Mesothelial cell of epicardium (in vitro differentiated cells): ENCODE data around the gene ADARB2. TPM values are rescaled to one million over a fixed set of nuclear protein-coding genes. Genes with fewer than 3 reads are reported as not detected.

Source experiments
- DNase-seq, 2 experiments: peaks; one replicate each; pipeline ENCODE4 v3.0.0; 2021; ENCODE audit warnings: low spot score in 2 of 2; ENCODE audit not compliant: unreplicated experiment in 2 of 2
- H3K27ac Mint-ChIP-seq: 2 replicates; pipeline ENCODE4 v1.8.0; 2021; ENCODE audit warnings: mixed read lengths
- H3K27me3 Mint-ChIP-seq: 2 replicates; pipeline ENCODE4 v1.8.0; 2021; ENCODE audit warnings: low read depth, mixed read lengths
- H3K36me3 Mint-ChIP-seq: 2 replicates; pipeline ENCODE4 v1.8.0; 2021; ENCODE audit warnings: mixed read lengths
- H3K4me1 Mint-ChIP-seq: 2 replicates; pipeline ENCODE4 v1.8.0; 2021; ENCODE audit warnings: mixed read lengths
- H3K4me3 Mint-ChIP-seq: 2 replicates; pipeline ENCODE4 v1.8.0; 2021; ENCODE audit warnings: mild to moderate bottlenecking, moderate library complexity, mixed read lengths
- H3K9me3 Mint-ChIP-seq: 2 replicates; pipeline ENCODE4 v1.8.0; 2021; ENCODE audit warnings: mixed read lengths
- total RNA-seq: library from RNA; stranded (reverse); gene quantifications from 3 replicates; pipeline ENCODE4 v1.2.1, GENCODE V29; 2021
- TF ChIP-seq, protein P1 (sequence below): fragments of 200-600 bp; sonication (generic); IDR thresholded peaks from one replicate; pipeline ENCODE4 v1.5.0; 2021; ENCODE audit warnings: antibody characterized with exemption; ENCODE audit not compliant: unreplicated experiment

ADARB2 gene
- total RNA-seq, 1 donor from 2014 or later = 0.38 TPM

DNA sequence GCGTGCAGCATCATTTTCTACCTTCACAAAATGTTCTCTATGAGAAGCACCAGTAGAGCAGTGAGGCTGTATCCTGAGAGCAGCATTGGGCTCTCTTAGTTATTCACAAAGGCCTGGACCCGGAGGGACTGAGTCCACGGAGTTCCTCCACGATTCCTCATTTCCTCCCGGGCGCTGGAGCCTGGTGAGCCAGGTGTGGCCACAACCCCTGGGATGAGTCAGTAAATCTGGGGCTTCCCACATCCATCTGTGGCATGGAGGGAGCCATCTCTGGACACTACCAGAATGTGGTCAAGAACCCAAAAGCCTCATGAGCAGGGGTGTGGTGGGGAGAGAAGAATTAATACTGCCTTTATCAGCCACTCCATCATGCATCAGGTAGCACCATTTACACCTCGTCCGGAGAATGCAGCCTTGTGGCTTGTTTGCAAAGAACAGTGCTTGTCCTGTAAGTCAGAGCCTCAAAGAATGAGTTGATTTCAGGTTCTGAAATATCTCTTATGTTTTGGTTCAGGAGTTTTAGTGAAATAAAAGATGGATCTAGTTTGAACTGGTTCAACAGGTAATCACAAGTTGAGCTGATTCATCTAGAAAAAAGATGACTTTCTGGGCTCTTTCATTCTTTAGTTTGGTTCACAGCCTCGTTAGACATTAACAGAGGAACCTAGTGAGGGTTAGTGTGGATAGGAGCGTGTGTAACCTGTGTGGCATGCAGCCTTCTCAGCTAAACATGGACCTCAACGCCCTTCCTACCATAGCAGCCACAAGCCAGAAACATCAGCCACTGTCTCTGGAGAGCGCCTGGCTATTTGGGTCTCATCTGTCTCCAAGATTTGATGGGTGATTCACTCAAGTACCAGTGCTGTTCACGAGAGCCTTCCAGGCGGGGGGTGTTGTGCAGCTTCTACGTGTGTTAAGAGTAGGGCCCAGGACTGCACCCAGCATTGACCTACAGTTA is 586.0 kb downstream of the ADARB2 start:
- TF ChIP-seq, protein P1, sequence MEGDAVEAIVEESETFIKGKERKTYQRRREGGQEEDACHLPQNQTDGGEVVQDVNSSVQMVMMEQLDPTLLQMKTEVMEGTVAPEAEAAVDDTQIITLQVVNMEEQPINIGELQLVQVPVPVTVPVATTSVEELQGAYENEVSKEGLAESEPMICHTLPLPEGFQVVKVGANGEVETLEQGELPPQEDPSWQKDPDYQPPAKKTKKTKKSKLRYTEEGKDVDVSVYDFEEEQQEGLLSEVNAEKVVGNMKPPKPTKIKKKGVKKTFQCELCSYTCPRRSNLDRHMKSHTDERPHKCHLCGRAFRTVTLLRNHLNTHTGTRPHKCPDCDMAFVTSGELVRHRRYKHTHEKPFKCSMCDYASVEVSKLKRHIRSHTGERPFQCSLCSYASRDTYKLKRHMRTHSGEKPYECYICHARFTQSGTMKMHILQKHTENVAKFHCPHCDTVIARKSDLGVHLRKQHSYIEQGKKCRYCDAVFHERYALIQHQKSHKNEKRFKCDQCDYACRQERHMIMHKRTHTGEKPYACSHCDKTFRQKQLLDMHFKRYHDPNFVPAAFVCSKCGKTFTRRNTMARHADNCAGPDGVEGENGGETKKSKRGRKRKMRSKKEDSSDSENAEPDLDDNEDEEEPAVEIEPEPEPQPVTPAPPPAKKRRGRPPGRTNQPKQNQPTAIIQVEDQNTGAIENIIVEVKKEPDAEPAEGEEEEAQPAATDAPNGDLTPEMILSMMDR = no peak
- Mint-ChIP-seq H3K36me3 (peaks cover 5% of the 10 kb centered on the region), H3K27ac (no peak overlapping the region), H3K4me1 (peaks cover 23% of the 10 kb centered on the region), H3K27me3 (no peaks in the 10 kb centered on the region), H3K9me3 (peaks cover 7% of the 10 kb centered on the region), H3K4me3 (no peak overlapping the region)
- no peak for DNase-seq

DNA sequence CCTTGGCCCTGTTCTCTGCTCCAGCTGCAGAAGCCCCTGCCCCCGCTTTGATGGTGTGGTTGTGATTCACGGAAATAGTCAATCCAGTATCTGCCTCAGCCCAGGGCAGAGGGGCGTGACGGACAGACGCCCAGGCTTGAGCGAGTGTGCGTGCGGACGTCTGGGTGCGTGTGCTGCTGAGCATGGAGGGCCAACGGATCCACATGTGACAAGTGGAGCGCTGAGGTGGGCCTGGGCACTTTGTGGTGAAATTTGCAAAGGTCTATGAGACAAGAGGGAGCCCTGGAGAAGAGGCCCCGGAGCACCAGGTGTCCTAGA is 586.7 kb downstream of the ADARB2 start:
- H3K36me3 Mint-ChIP-seq = peaks cover 5% of the 10 kb centered on the region

DNA sequence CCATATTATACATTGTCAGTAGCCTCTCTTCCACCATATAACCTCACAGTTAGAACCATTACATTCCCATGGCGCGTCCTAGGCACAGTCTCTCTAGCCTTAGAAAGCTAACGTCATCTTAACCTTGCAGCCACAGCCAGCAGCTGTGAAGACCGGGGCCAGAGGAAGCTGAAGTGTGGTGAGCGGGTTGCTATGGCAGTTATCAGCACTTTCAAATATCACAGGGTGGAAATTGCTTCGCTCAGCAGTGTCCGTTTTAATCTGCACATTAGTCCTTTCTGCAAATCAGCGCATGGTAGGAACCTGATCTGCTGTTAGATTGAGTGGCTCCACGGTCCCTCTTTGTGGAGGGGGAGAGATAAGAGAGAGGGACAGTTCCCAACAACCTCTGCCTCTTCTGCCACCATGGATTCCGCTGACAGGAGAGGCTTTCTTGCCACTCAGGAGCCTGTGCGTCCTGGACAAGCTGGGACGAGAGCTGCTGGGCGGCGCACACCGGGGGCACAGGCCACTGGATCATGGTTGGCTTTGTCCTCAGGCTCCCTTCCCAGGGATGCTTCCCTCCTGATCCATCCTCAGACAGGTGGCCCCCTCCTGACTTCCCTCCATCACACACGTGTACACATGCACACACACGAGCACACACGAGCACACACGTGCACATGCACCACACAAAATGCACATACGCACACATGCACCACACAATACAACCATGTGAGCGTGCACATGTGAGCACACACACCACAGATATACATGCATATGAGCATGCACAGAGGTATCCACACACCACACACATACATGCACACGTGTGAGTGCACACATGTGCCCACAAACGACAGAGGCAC is 587.3 kb downstream of the ADARB2 start:
- H3K27me3 Mint-ChIP-seq = no peaks in the 10 kb centered on the region
- peaks cover 17% of the 10 kb centered on the region for H3K4me1 Mint-ChIP-seq
- no peak overlapping the region for H3K4me3 Mint-ChIP-seq
- no peak for DNase-seq
- peaks cover 5% of the 10 kb centered on the region for H3K36me3 Mint-ChIP-seq
- H3K9me3 Mint-ChIP-seq = peaks cover 13% of the 10 kb centered on the region
- H3K27ac Mint-ChIP-seq = peak overlapping the region; percentile 14
- TF ChIP-seq, protein P1 = no peak

More for the DNA sequence above, 586.7 kb downstream of the ADARB2 start:
- Mint-ChIP-seq H3K9me3 (peaks cover 13% of the 10 kb centered on the region), H3K4me3 (no peak overlapping the region), H3K27me3 (no peaks in the 10 kb centered on the region), H3K4me1 (peaks cover 23% of the 10 kb centered on the region), H3K27ac (no peak overlapping the region)
- TF ChIP-seq, protein P1 = no peak
- DNase-seq = no peak

DNA sequence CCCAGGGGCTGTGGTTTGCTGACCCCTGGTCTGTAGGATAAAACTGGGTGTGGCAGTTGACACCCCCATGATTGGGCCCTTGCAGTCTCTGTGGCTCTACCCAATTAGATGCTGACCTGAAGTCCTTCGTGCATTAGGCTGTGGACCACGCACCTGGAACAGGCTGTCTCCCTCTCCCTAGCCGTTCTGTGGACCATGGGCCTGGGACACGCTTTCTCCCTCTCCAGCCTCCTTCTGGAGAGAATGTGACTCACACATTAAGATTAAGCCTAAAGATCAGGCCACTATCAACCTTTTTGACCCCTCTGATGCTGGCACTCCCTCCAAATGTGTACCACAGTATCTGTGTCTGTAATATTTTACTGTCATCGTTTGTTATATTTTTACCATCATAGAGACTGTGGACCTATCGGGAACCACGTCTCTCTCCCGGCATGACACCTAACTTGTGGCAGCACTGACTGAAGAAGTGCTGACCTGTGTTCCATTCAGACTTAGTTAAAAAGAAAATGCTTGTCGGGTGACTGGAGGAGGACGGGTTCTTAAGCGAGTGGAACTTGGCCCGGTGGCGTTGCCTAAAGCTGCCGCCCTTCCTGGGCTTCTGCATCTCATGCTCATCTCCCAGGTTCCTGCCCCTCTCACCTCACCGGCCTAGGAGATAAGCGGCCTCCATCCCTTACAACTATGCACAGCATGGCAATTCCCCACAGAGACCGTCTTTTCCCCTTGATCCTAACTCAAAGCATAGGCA is 588.3 kb downstream of the ADARB2 start:
- Mint-ChIP-seq H3K36me3 (peaks cover 5% of the 10 kb centered on the region), H3K4me1 (peaks cover 9% of the 10 kb centered on the region), H3K27ac (no peak overlapping the region), H3K27me3 (no peaks in the 10 kb centered on the region), H3K4me3 (no peak overlapping the region), H3K9me3 (peaks cover 23% of the 10 kb centered on the region)
- TF ChIP-seq, protein P1 = no peak
- no peak for DNase-seq

DNA sequence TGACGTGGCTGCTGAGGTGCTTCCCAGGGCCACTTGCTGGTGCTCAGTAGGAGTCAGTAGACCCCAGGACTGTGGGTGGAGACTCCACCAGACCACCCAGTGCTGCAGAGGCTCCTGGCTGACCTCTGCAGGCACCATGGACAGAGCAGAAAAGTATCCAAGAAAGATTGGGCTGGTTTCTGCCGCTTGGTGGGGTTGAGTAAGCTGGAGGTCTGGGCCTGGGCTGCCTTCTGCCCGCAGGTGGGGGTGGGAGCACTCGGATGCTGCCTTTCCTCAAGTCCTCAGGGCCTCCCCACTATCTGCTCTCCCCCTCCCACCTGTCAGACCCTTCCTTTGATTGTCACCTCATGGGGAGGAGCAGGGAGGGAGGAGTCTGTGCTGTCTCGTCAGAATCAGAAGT is 589.5 kb downstream of the ADARB2 start:
- peaks cover 31% of the 10 kb centered on the region for H3K9me3 Mint-ChIP-seq
- no peak overlapping the region for H3K4me3 Mint-ChIP-seq
- no peak for DNase-seq
- H3K36me3 Mint-ChIP-seq = peaks cover 5% of the 10 kb centered on the region
- H3K27ac Mint-ChIP-seq = no peak overlapping the region
- H3K4me1 Mint-ChIP-seq = peaks cover 4% of the 10 kb centered on the region
- TF ChIP-seq, protein P1 = no peak
- peaks cover 3% of the 10 kb centered on the region for H3K27me3 Mint-ChIP-seq
